NK-92 (cell line): ENCODE results near the gene AFAP1.
"Not testable (repeated sequence)": the region's sequence is repeated elsewhere in the genome, so short reads cannot be mapped to it uniquely, and the experiment has no call there.

Experiments used
- DNase-seq: peaks from one replicate; lab custom pipeline; 2025; ENCODE audit not compliant: unreplicated experiment; lab: John Stamatoyannopoulos, UW

AFAP1 gene

DNA sequence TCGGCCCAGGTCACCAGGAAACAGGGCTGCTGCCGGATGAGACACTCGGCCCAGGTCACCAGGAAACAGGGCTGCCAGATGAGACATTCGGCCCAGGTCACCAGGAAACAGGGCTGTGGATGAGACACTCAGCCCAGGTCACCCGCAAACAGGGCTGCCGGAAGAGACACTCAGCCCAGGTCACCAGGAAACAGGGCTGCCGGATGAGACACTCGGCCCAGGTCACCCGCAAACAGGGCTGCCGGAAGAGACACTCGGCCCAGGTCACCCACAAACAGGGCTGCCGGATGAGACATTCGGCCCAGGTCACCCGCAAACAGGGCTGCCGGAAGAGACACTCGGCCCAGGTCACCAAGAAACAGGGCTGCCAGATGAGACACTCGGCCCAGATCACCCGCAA, 21.5 kb downstream of the AFAP1 start:
- DNase-seq, result not testable (repeated sequence)

GRCh38 chr4:7917669-7918068, 22.0 kb downstream of the AFAP1 start:
- DNase-seq, result no peak

GRCh38 chr4:7915875-7916242, 23.8 kb downstream of the AFAP1 start:
- no peak for DNase-seq

DNA sequence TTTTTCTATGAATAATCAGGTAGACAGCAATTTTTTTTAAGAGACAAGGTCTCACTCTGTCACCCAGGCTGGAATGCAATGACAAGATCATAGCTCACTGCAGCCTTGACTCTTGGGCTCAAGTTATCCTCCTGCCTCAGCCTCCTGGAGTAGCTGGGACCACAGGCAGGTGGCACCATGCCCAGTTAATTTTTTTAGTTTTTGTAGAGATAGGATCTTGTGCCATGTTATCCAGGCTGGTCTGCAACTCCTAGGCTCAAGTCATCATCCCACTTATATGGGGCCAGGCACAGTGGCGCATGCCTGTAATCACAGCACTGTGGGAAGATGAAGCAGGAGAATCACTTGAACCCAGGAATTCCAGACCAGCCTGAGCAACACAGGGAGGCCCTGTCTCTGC, 26.8 kb downstream of the AFAP1 start:
- DNase-seq, result no peak

DNA sequence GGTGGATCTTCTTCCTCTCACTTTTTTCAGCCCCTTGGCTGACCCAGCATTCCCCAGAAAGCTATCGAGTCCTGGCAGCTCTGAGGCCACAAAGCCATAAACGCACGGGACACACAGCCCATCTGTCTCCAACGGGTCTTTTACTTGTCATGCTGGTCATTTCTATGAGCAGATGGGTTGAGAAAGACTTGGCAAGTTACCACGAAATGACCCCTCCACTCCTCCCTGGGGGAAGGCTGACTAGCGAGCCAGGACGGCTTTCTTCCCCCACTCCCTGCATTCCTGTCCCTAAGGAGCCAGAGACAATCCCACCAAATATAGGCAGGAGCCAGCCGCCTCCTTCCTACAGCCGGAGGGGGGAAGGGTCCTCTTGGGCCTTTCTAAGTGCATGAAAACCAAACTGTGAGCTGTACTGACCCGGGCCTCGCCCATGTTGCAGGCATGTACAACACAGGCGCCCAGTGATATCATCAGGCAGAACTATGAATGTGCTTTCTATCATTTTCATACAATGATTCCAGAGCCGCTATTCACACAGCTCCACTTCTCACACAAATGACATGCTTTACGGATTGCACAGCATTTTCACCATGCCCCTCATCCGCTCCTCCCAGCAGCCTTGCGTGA, 28.6 kb downstream of the AFAP1 start:
- DNase-seq, result no peak

DNA sequence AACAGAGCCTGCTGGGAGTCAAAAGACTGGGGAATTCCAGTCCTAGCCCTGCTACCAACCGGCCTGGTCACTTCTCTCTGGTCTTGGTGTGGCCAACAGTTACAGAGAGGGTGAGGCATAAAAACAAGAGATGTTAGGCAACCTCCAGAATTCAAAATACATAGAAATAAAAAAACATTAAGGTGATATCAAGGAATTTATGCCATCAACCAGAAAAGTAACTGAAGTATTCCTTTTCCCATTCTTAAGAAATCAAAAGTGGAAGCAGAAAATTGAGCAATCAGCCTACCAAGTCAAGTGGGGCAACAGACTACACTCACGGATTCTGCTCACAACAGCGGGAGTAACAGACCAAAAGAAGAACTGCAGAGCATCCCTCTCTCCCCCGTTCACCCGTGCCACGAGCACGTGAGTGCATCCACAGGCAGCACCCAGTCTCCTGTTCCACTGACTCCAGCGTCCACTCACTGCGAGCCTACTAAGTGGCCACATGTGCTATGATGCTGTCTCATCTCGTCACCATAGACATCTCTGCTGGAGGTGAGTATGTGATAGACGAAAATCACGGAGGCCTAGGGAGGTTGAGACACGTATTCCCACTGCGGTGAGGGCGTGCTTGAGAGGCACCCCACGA, 29.3 kb downstream of the AFAP1 start:
- no peak for DNase-seq

GRCh38 chr4:7909463-7910262, 30.0 kb downstream of the AFAP1 start:
- no peak for DNase-seq

DNA sequence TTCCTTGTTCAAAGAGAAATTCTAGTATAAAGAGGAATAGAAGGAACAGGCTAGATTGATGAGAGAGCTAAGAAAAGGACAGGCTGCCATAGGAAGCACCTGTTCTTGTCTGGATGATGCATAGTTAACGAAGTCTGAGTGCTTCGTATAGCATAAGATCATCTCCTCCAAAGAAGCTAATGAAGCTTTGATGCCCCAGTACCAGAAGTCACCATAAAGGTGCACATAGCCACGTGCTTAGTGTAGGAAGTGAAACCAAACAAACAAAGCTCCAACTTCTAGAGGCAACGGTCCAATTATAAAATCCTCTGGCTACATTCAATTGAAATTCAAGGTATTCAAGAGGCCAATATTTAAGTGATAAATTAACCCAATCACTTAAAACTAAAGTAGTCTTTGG, 31.0 kb downstream of the AFAP1 start:
- no peak for DNase-seq

- DNase-seq, result no peak
Measured at GRCh38 chr4:7907142-7907541, 32.5 kb downstream of the AFAP1 start.

DNA sequence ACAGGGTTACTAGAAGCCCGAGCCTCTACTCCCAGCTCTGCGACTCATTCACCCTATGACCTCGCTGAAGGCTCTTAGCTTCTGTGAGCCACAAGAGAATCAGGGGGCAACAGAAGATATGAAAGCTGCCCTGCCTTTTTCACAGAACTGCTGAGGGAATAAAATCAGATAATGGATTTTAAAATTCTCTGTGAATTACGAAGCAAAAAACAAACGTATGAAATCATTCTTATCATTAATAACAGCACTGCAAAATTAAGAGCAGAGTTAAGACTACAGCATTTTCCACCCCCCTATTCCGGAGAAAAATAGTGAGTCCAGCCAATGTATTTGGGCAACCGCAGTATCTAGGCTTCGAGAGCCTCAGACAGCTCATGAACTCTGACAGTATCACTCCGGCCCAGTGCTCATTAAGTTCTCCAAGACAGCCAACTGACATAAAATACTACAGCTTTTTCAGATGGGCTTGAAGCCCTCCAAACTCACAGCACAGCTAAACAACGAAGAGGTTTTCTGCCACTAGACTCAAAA, 33.4 kb downstream of the AFAP1 start:
- no peak for DNase-seq

DNA sequence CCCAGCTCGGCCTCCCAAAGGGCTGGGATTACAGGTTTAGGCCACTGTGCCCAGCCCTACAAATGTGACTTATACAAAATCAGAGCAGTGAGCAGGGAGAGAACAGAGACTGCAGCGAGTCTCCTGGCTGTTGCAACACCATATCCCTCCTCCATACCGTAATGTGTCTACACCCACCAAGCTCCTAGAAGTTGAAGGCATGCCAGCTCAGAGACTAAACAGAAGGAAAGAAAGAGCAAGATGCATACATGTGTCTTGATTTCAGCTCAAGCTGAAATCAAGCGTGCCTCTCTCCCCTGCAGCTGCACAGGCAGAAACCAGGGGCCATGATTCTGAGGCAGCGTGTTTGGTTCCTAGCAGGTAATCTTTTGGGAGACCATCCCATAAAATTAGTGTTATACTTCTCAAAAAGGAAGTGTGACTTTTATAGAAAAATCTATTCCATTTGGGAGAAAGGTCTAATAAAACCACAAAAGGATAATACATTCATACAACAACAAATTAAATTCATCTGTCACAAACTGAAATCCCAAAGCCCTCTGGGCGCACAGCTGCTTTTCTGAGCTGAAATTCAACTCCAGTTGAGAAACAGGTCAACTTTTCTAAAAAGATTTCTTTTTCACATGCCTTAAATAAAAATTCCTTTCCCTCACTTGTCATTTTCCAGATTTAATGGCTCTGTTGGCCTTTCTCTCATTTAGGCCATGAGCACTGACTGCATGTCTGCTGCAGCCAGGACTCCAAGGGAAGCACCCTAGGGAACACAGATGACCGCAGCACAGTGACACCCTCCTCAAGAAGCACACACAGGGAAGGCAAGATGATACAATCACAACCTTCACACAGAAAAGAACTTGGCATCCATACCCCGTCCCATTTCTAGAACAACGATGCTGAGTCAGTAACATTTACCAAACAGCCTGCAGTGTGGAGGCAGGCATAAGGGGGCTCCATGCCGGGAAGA, 34.4 kb downstream of the AFAP1 start:
- DNase-seq, result no peak

GRCh38 chr4:7903791-7904516, 35.7 kb downstream of the AFAP1 start:
- no peak for DNase-seq

DNA sequence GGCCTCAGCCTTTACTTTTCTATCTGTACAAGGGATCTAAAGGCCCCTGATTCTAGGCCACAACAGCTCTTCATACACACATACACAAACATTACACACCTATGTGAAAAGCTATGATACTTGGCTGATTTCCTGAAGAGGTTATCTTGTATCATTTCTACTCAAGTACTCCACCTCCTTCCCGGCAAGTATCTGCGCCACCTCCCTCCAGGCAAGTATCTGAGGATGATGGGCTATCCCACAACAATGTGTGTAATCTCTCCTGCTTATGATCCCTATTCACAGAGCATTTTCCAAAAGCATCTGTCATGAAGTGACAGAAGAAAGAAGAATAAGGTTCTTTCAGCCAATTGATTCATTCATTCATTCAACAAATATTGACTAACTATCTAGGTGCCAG, 36.8 kb downstream of the AFAP1 start:
- no peak for DNase-seq

- no peak for DNase-seq
Measured at GRCh38 chr4:7902101-7902553, 37.5 kb downstream of the AFAP1 start.

GRCh38 chr4:7901311-7901885, 38.3 kb downstream of the AFAP1 start:
- no peak for DNase-seq

DNA sequence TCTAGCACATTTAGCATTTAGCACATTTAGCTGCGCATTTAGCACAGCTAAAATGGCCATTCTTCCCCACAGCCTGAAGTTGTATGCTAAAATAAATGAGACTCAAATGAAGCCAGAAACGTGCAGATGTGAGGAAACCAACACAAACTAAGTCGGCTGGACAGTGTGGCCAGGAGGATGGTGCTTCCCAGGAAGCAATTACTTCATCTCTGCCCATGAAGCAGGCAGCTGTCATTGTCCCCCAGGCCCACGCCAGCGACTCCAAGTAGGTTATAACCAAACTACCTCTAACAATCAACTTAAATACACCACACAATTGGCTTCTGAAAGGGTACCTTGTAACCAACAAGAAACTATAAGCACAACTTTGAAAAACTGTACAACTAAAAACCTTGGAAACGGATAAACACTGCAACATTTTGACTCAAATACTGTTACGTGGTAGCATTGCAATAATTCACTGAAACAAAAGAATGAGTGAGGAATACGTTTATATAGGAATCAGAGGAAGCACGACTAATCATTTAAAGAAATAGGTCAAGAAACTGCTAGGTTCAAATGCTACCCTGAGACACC, 39.2 kb downstream of the AFAP1 start:
- no peak for DNase-seq

- DNase-seq, result no peak
Measured at GRCh38 chr4:7899184-7899869, 40.3 kb downstream of the AFAP1 start.

DNA sequence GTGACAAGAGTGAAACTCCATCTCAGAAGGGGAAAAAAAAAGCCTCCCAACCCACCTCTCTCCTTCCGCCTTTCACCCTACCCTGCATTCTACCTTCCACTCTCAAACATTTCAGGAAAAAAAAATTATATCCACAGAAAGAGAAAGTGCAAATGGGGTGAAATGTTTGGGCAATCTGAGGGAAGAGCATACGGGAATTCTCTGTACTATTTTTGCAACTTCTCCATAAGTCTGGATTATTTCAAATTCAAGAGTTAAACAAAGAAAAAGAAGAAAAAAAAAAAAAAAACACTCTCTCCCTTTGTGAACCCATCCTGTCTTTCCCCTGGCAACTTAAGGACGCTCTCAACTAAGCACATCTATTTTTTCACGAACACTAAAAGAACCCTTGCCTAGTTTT, 41.3 kb downstream of the AFAP1 start:
- DNase-seq, result no peak

- no peak for DNase-seq
Measured at GRCh38 chr4:7897811-7898210, 41.9 kb downstream of the AFAP1 start.
